Activated naive CD8-positive, alpha-beta T cell treated with anti-CD3 and anti-CD28 coated beads, Interleukin-2, amount 50 U/mL, for 24 hours (primary cell): ENCODE measurements around the gene NDUFS3.

Experiments used
- ATAC-seq: fragments of 150-1000 bp; cut with Tn5 transposase; one replicate; pipeline ENCODE4 v1.10.0; 2021
- DNase-seq: peaks from one replicate; pipeline ENCODE4 v3.0.0; 2021
- H3K27ac Mint-ChIP-seq: one replicate; pipeline ENCODE4 v1.8.0; 2021; ENCODE audit warnings: mild to moderate bottlenecking, mixed read lengths
- H3K27me3 Mint-ChIP-seq: one replicate; pipeline ENCODE4 v1.8.0; 2021; ENCODE audit warnings: mixed read lengths
- H3K36me3 Mint-ChIP-seq: one replicate; pipeline ENCODE4 v1.8.0; 2021; ENCODE audit warnings: low read depth, mixed read lengths
- H3K4me1 Mint-ChIP-seq: one replicate; pipeline ENCODE4 v1.8.0; 2021; ENCODE audit warnings: mixed read lengths
- H3K4me3 Mint-ChIP-seq: one replicate; pipeline ENCODE4 v1.8.0; 2021; ENCODE audit warnings: mild to moderate bottlenecking, moderate library complexity, mixed read lengths
- H3K9me3 Mint-ChIP-seq: one replicate; pipeline ENCODE4 v1.8.0; 2021; ENCODE audit warnings: mixed read lengths

The NDUFS3 gene

GRCh38 chr11:47570651-47571356, 8.1 kb upstream of the NDUFS3 start:
- no peak overlapping the region for H3K27ac Mint-ChIP-seq
- ATAC-seq (no peak), DNase-seq (no peak)

GRCh38 chr11:47571357-47571729, 7.5 kb upstream of the NDUFS3 start:
- Mint-ChIP-seq H3K27me3 (no peaks in the 10 kb centered on the region), H3K36me3 (peaks cover 43% of the 10 kb centered on the region), H3K4me3 (no peak overlapping the region)

More at GRCh38 chr11:47570651-47571356, 8.1 kb upstream of the NDUFS3 start:
- Mint-ChIP-seq H3K4me3 (no peak overlapping the region), H3K4me1 (peaks cover 14% of the 10 kb centered on the region), H3K36me3 (peaks cover 40% of the 10 kb centered on the region), H3K9me3 (no peaks in the 10 kb centered on the region), H3K27me3 (no peaks in the 10 kb centered on the region)

GRCh38 chr11:47571895-47572294, 7.0 kb upstream of the NDUFS3 start:
- DNase-seq = no peak
- H3K36me3 Mint-ChIP-seq = peaks cover 39% of the 10 kb centered on the region
- ATAC-seq = no peak

More at GRCh38 chr11:47571357-47571729, 7.5 kb upstream of the NDUFS3 start:
- no peak for ATAC-seq
- Mint-ChIP-seq H3K4me1 (peaks cover 12% of the 10 kb centered on the region), H3K9me3 (no peaks in the 10 kb centered on the region), H3K27ac (no peak overlapping the region)
- no peak for DNase-seq

GRCh38 chr11:47572715-47573255, 6.1 kb upstream of the NDUFS3 start:
- Mint-ChIP-seq H3K9me3 (no peaks in the 10 kb centered on the region), H3K4me1 (peaks cover 18% of the 10 kb centered on the region), H3K4me3 (no peak overlapping the region), H3K27ac (peak overlapping the region; percentile 22), H3K36me3 (peaks cover 42% of the 10 kb centered on the region), H3K27me3 (no peaks in the 10 kb centered on the region)
- ATAC-seq (no peak), DNase-seq (no peak)

More at GRCh38 chr11:47571895-47572294, 7.0 kb upstream of the NDUFS3 start:
- Mint-ChIP-seq H3K27me3 (no peaks in the 10 kb centered on the region), H3K4me1 (peaks cover 12% of the 10 kb centered on the region), H3K4me3 (no peak overlapping the region), H3K9me3 (no peaks in the 10 kb centered on the region), H3K27ac (no peak overlapping the region)

- DNase-seq = no peak
- Mint-ChIP-seq H3K4me1 (peaks cover 23% of the 10 kb centered on the region), H3K9me3 (no peaks in the 10 kb centered on the region), H3K36me3 (peaks cover 42% of the 10 kb centered on the region), H3K27ac (no peak overlapping the region), H3K4me3 (no peak overlapping the region), H3K27me3 (no peaks in the 10 kb centered on the region)
- no peak for ATAC-seq
These were observed 5.6 kb upstream of the NDUFS3 start for GRCh38 chr11:47573321-47573720.

GRCh38 chr11:47577460-47578041, 1.3 kb upstream of the NDUFS3 start:
- H3K4me3 Mint-ChIP-seq = peak overlapping the region; percentile 99
- peaks cover 47% of the 10 kb centered on the region for H3K4me1 Mint-ChIP-seq
- DNase-seq (no peak), ATAC-seq (no peak)
- peak overlapping the region; percentile 97 for H3K27ac Mint-ChIP-seq
- no peaks in the 10 kb centered on the region for H3K9me3 Mint-ChIP-seq
- peaks cover 2% of the 10 kb centered on the region for H3K27me3 Mint-ChIP-seq
- peaks cover 59% of the 10 kb centered on the region for H3K36me3 Mint-ChIP-seq

GRCh38 chr11:47583844-47584243, 5.0 kb downstream of the NDUFS3 start:
- H3K27ac Mint-ChIP-seq = no peak overlapping the region
- peaks cover under 1% of the 10 kb centered on the region for H3K27me3 Mint-ChIP-seq

GRCh38 chr11:47586098-47586855, 7.4 kb downstream of the NDUFS3 start, which contains the start of gene FAM180B:
TSS of gene FAM180B (plus strand) at chr11:47586678. CDS start at chr11:47586769, 91 bp downstream.
- no peaks in the 10 kb centered on the region for H3K27me3 Mint-ChIP-seq
- H3K4me3 Mint-ChIP-seq = no peak within 1 kb of the TSS
- H3K4me1 Mint-ChIP-seq = peaks cover 1% of the 10 kb centered on the region
- no peak within 1 kb of the TSS for H3K27ac Mint-ChIP-seq
- no peak for ATAC-seq
- no peaks in the 10 kb centered on the region for H3K9me3 Mint-ChIP-seq
- no peak for DNase-seq
- peaks cover 23% of the 10 kb centered on the region for H3K36me3 Mint-ChIP-seq

More at GRCh38 chr11:47583844-47584243, 5.0 kb downstream of the NDUFS3 start:
- Mint-ChIP-seq H3K4me3 (no peak overlapping the region), H3K36me3 (peaks cover 40% of the 10 kb centered on the region), H3K9me3 (no peaks in the 10 kb centered on the region), H3K4me1 (peaks cover 19% of the 10 kb centered on the region)
- DNase-seq (no peak), ATAC-seq (no peak)

GRCh38 chr11:47587039-47587716, 8.3 kb downstream of the NDUFS3 start:
- no peaks in the 10 kb centered on the region for H3K9me3 Mint-ChIP-seq
- peaks cover 3% of the 10 kb centered on the region for H3K27me3 Mint-ChIP-seq
- DNase-seq (no peak), ATAC-seq (no peak)
- H3K27ac Mint-ChIP-seq = no peak overlapping the region
- H3K36me3 Mint-ChIP-seq = peaks cover 16% of the 10 kb centered on the region
- peaks cover 6% of the 10 kb centered on the region for H3K4me1 Mint-ChIP-seq
- H3K4me3 Mint-ChIP-seq = no peak overlapping the region

- Mint-ChIP-seq H3K4me1 (peaks cover 6% of the 10 kb centered on the region), H3K9me3 (no peaks in the 10 kb centered on the region), H3K27ac (no peak overlapping the region), H3K36me3 (peaks cover 10% of the 10 kb centered on the region), H3K27me3 (peaks cover 8% of the 10 kb centered on the region), H3K4me3 (no peak overlapping the region)
- DNase-seq (no peak), ATAC-seq (no peak)
These were observed 9.0 kb downstream of the NDUFS3 start for GRCh38 chr11:47587723-47588326.

GRCh38 chr11:47589118-47589517, 10.2 kb downstream of the NDUFS3 start:
- no peak overlapping the region for H3K4me3 Mint-ChIP-seq
- H3K9me3 Mint-ChIP-seq = no peaks in the 10 kb centered on the region
- no peak overlapping the region for H3K27ac Mint-ChIP-seq
- peaks cover 10% of the 10 kb centered on the region for H3K4me1 Mint-ChIP-seq
- H3K36me3 Mint-ChIP-seq = peaks cover 3% of the 10 kb centered on the region
- ATAC-seq (no peak), DNase-seq (no peak)
- H3K27me3 Mint-ChIP-seq = peaks cover 19% of the 10 kb centered on the region

GRCh38 chr11:47589584-47589976, 10.7 kb downstream of the NDUFS3 start:
- no peak overlapping the region for H3K4me3 Mint-ChIP-seq
- DNase-seq = no peak

GRCh38 chr11:47589977-47590861, 11.3 kb downstream of the NDUFS3 start:
- ATAC-seq (no peak), DNase-seq (no peak)
- Mint-ChIP-seq H3K36me3 (no peaks in the 10 kb centered on the region), H3K9me3 (no peaks in the 10 kb centered on the region), H3K4me1 (peaks cover 12% of the 10 kb centered on the region), H3K27me3 (peaks cover 25% of the 10 kb centered on the region), H3K4me3 (no peak overlapping the region), H3K27ac (no peak overlapping the region)

More at GRCh38 chr11:47589584-47589976, 10.7 kb downstream of the NDUFS3 start:
- peaks cover 12% of the 10 kb centered on the region for H3K4me1 Mint-ChIP-seq
- peaks cover 22% of the 10 kb centered on the region for H3K27me3 Mint-ChIP-seq
- no peaks in the 10 kb centered on the region for H3K36me3 Mint-ChIP-seq
- no peak for ATAC-seq
- no peak overlapping the region for H3K27ac Mint-ChIP-seq
- no peaks in the 10 kb centered on the region for H3K9me3 Mint-ChIP-seq
